Stimulated activated CD8-positive, alpha-beta memory T cell treated with anti-CD3 and anti-CD28 coated beads, Interleukin-7, amount 100 ng/mL, for 1 hour (primary cell): ENCODE measurements around the gene RANGRF.

Experiments
- DNase-seq, 2 donors: peaks; one replicate each; pipeline ENCODE4 v3.0.0-alpha.2; 2020; ENCODE audit warnings: low read depth in 2 of 2

The RANGRF gene

DNA sequence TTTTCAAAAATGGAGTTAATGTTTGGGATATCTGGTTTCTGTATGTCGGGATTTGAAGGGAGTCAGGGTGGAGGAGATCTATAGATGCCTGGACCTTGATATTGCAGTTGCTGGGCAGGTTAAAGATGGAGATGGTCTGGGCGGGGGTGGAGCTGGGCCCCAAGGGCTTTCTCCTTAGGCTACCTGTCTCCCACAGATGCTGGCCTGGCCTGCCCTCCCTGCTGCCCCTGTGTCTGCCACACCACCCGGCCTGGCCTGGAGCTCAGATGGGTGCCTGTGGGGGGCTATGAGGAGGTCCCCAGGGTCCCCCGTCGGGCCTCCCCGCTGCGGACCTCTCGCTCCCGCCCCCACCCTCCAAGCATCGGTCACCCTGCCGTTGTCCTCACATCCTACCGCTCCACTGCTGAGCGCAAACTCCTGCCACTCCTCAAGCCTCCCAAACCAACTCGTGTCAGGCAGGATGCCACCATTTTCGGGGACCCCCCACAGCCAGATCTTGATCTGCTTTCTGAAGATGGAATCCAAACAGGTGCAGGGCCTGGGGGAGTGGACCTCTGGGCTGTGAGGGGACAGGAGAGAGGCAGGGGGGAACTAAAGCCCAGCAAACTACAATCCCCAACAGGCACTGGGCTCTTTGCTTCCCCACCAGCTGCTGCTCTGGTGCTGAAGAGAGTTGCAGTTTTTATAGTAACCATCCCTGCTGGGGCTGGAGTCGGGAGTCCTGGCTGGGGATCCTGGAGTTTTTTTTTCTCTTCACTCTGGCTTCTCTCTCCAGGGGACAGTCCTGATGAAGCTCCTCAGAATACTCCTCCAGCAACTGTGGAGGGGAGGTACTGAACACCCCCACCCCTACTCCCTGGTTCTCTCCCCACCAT, 24.5 kb downstream of the RANGRF start:
- DNase-seq = no peak

DNA sequence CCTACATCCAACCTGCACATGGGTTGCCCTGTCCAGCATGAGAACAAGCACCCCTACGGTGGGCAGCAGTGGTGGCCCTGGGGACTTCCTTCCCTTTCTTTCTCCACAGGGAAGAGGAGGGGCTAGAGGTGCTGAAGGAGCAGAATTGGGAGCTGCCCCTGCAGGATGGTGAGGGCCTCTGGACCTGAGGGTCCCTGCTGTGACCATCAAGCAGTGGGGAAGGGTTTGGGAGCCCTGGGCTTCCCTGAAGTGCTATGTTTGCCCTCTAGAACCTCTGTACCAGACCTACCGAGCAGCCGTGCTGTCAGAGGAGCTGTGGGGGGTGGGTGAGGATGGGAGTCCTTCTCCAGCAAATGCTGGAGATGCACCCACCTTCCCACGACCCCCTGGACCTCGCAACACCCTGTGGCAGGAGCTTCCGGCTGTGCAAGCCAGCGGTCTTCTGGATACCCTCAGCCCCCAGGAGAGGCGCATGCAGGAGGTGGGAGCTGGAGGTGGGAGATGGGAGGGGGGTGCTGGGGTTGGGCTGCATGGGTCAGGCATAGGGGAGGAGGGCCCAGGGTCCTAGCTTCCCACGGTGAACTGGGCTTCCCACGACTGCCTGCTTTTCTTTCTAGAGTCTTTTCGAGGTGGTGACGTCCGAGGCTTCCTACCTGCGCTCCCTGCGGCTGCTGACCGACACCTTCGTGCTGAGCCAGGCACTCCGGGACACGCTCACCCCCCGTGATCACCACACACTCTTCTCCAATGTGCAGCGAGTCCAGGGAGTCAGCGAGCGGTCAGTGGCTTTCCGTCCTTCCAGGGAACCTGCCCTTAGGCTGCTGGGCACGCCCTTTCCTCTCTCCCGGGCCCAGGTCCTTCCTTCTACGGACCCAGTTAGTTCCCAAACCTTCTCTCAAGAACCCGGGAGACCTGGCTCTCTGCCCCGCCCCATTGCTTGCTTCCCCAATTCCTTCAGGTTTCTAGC, 26.6 kb downstream of the RANGRF start:
- no peak for DNase-seq

DNA sequence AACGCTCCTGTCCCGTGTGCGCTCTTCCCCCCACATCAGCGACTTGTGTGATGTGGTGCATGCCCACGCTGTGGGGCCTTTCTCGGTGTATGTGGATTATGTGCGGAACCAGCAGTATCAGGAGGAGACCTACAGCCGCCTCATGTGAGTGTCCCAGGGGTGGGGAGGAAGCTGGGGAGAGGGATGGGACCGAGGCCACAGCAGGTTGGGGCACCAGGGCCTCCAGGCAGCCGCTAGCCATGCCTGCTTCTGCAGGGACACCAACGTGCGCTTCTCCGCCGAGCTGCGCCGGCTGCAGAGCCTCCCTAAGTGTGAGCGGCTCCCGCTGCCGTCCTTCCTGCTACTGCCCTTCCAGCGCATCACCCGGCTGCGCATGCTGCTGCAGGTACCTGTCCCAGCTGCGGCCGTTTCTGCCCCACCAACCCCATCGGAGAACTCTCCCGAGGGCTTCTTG, 27.3 kb downstream of the RANGRF start:
- DNase-seq = no peak

DNA sequence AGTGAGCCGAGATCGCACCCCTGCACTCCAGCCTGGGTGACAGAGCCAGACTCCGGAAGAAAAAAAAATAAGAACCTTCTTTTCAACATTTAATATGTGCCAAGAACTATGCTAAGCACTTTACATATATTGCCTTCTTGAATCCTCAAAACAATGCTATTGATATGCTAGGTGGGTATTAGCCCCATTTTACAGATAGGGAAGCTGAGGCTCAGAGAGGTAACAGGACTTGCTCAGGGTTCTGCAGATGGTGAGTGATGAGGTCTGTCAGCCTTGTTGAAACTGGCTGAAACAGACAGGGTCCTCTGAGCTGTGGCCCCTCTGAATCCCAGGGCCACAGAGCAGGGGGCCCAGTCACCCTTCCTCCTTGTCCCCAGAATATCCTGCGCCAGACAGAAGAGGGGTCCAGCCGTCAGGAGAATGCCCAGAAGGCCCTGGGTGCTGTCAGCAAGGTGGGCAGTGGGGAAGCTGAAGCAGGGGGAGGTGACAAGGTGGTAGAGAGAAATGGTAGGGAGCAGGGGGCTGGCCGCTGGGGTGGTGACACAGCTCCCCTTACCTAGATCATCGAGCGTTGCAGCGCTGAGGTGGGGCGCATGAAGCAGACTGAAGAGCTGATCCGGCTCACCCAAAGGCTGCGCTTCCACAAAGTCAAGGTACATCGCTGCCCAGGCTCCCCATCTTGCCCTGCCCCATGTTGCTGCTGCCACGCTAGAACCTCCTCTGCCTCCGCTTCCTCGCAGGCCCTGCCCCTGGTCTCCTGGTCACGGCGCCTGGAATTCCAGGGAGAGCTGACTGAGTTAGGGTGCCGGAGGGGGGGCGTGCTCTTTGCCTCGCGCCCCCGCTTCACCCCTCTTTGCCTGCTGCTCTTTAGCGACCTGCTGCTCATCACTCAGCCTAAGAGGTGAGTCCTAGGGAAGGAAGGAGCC, 29.8 kb downstream of the RANGRF start:
- no peak for DNase-seq

DNA sequence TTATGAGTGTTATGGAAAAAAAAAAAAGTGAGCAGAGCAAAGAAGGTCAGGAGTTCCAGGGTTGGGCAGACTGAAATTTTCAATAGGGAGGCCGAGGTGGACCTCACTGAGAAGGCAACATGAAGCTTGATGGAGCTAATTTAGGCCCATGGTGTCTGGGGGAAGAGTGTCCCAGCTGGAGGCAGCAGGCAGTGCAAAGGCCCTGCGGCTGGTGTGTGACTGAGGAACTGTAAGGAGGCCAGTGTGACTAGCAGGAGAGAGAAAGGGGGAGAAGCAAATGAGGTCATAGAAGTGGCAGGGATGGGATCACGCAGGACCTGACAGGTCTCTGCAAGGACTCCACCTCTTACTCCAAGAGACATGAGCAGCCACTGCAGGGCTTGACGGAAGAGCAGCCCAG, 31.8 kb downstream of the RANGRF start:
- DNase-seq = no peak

DNA sequence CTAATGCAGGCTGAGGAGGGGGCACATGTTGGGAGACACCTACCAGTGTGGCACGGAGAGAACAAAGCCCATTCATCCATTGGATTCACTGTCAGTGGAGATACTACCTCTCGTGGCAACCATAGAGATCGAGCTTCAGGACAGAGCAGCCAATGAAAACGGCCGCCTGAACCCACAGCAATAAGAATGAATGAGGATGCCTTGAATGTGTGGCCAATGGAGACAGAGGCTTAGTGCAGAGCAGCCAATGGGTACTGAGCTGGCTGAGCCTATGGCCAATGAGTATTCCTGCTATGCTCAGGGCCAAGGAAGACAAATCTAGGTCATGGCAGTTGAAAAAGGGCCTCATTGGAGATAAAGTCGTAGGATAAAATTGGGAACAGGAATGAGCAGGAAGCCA, 32.5 kb downstream of the RANGRF start:
- DNase-seq = no peak

DNA sequence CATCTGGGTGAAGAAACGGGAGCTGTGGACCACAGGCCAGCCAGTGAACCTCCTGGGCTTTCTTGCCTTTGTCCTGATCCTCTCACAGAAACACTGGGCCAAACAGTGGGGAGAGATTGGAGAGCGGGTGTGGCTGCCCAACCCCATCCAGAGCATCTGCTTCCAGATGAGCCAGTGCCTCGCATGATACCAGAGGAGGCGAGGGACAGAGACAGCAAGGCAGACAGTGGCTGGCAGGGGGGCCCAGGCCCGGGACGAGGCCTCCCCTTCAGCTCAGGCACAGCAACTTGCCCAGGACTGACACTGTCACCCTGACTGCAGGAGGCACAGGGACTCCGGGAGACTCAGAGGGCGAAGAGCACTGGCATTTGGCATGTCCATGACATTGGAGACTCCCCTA, 33.6 kb downstream of the RANGRF start:
- no peak for DNase-seq

DNA sequence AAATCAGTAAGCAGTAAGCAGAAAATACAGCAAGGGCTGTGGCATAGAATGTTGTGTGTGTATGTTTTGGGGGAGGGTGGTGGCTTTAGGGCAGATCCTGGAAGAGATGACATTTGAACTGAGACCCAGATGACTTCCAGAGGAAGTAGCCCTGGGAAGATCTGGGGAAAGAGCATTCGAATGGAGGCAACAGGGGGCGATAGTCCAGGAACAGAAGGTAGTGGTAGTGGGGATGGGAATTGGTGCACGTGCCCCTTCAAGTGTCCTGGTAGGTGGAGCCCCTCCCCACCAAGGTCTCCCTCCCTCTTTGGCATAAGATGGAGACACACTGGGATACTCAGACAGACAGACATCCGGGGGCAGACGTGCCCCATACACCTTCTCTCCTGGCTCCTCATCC, 35.7 kb downstream of the RANGRF start:
- no peak for DNase-seq

DNA sequence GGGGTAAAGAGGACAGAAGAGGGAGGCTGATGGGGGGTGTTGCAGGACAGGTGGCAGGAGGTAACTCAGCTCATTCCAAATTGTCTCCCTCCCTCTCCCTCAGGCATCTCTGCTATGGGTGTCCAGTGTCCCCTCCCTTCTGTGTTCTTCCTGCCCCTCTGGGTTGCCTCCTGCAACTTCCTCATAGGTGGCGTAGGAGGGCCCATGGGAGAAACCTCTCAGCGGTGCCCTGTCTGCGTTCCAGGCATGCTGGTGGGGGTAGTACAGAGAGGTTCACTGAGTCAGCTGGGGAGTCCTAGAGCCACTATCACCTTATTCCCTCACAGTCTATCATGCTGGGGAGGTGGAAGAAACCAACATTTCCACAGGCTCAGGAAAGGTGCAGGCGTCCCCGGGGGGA, 36.5 kb downstream of the RANGRF start:
- no peak for DNase-seq

DNA sequence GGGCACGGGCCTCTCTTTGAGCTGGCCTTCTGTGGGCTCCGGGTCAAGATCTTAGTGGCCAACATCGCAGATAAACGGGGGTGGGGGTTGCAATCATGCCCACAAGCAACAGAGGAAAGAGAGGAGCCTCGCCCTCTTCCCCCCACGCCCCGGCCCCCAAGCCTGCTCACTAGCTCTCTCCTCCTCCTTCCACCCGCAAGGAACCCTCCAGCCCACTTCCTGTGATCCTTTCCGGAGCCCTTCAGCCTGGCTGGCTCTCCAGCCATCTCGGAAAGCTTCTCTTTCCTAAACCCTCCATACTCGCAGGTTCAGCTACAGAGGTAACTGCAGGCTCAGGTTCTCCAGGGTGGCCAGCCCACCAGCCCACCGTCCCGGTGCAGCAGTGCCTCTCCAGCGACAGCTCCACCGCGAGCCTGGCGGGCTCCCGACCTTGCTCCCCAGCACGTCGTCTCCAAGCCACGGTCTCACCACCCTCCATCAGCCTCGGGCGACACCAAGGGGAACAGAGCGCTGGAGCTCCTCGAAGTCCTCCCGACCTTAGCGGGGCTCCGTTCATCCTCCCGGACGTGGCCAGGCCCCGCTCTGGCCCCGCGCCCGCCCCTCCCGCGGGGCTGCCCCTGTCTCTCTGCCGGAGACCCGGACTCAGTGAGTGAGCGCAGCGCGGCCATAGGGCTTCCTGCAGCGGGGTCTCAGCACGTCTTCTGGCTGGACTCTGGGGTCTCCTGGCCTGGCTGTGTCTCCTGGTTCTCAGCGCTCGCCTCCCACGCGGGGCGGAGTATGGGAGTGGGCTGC, 38.2 kb downstream of the RANGRF start:
- DNase-seq = no peak

DNA sequence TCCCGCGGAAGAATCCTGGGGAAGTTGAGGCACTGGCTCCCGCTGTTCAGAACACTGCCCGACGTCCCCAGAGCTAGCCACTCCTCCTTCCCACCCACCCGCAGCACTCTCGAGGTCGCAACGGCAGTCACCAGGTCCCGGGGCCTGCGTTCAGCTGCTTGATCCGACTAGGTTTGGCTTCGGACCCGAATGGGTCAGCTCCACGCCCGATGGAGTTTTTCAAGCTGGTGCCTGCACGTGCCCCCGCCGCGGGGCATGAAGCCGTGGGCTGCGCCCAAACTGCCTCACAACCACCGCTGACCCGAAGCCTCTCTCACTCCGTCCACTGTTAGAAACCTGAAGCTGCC, 38.8 kb downstream of the RANGRF start:
- no peak for DNase-seq

DNA sequence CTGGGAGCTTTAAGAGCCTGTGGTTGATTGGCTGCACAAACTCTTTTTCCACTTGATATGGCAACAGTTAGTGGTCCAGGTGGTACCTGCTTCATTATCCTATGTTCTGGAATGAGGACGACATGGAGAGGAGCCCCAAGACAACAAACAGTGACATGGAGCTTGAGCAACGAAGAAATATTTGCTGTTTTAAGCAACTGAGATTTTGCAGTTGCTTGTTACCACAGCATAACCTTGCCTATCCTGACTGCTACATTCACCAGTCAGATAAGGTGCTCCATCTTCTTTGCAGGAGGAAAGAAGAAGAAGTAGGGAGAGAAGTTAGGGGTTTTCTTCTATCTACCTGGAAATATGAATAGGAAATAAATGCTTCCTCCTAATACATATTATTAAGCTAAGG, 43.7 kb downstream of the RANGRF start:
- no peak for DNase-seq

DNA sequence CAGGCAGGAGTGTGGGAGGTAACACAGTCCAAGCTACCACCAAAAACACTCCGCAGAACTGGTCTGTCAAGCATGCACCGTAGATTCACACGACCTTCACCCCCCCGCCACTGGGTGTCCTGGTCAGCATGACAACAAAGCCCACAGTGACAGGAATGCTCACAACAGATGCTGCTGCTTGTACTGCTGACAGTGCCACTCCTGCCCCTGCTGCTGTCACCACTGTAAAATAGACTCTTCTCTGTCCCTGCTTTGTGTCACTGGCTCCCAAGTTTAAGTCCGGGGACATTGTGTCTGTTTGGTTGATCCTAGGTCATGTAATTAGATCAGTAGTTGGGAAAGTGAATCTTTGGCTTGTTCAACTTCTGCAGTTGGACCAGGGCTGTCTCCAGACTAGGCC, 44.2 kb downstream of the RANGRF start:
- DNase-seq = no peak

DNA sequence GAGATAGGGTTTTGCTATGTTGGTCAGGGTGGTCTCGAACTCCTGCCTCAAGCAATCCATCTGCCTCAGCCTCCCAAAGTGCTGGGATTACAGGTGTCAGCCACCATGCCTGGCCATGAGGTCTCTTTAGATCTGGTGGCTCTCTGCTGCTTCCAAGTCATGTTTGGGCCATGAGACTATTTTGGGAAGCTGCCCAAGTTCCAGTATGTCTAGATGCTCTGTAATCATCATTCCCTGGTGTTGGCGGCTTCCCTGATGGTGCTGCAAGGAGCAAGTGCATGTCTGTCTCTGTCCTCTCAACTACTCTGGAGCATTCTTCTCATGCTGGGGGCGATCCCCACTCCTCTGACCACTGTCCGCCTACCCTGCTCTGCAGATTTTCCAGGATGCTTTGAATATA, 44.8 kb downstream of the RANGRF start:
- DNase-seq = no peak

DNA sequence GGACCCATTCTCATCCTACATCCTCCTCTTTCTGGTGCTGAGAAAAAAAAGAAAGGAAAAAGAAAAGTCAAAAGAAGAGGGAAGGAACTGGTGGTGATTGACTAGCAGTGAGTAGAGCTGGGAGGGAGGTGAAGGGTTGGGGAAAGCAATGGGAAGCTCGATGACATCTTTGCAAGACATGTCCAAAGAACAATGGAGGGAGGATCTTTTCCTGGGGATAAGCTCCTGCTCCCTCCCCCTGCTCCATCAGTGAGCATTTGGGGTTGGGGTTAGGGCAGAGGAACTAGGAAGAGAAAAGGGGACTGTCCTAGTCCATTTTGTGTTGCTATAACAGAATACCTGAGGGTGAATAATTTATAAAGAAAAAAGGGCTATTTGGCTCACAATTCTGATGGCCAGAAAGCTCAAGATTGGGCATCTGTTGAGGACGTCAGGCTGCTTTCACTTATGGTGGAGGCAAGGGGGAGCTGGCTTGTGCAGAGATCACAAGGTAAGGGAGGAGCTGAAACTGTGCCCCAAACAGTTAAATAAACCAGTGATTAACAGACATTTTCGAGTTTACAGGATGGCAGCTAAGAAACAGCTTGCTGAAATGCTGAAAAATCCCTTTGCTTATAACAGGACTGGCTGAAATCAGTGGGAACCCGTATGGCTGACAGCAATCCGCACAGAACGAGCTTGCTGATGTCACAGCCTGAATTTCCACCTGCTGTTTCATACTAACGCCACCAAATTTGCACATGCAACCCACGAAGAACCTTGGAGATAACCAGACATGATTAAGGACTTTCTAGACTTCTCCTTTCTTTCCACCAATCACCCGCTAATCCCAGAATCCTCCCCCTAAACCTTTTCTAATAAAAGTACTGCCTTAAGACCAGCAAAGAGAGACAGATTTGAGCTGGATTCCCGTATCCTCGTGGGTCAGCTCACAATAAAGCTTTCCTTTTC, 49.6 kb downstream of the RANGRF start:
- no peak for DNase-seq

DNA sequence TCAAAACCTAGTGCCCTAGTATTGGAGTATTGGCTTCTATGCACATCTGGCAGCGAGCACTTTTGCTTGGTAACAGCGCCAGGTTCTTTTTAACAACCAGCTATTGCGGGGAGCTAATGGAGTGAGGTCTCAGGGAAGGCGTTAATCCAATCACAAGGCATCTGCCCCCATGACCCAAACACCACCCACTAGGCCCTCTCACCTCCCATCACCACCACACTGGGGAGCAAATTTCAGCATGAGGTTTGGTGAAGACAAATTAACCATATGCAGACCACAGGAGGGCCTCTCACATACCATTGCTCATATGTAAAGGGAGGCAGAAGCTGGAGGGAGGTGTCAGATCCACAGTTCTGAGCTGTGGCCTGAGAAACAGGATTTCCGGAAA, 50.3 kb downstream of the RANGRF start:
- DNase-seq = no peak

DNA sequence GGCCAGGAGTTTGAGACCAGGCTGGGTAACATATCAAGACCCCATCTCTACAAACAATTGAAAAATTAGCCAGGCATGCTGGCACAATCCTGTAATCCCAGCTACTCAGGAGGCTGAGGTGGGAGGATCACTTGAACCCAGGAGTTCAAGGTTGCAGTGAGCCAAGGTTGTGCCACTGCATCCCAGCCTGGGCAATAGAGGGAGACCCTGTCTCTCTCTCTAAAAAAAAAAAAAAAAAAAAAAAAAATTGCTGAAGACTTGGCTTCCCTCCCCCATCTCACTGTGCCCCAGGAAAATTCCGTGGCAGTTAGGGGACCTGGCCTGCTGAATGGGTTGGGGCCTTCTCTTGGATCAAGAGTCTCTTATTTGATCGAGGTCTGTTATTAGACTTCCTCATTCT, 51.1 kb downstream of the RANGRF start, which contains the start of gene ODF4:
Gene ODF4 (plus strand): TSS at position 301 of the 400 bp plus-strand sequence. CDS start 212 bp downstream, outside the sequence.
- DNase-seq = no peak
